ENCODE results near the gene ALOX15.

ALOX15 gene

DNA sequence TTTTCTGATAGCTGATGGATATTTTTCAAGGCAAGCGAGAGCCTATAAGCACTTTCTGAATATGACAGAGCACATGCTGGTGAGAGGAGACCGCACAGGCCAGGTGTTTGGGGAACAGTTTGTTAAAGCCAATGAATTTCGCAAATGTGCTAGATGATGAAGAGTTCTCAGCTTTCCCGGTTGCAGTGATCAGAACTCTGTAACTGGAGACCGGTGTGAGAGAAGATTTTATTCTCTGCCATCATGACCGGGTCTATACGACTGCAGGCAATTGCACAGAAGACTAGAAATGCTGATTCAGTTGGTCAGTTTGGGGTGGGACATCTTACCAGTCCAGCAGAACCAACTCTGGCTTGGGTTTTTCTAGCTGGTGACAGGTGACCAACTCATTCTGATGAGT, 31.7 kb downstream of the ALOX15 start:
- Histone ChIP-seq H3K27me3 (ENCODE audit: insufficient read depth, low read length, poor library complexity) (peaks cover 4% of the 10 kb centered on the region), H3K9ac (ENCODE audit: low read depth, low read length) (no peak overlapping the region), H3K79me2 (ENCODE audit: insufficient read depth, low read length) (no peaks in the 10 kb centered on the region), H3K9me3 (ENCODE audit: insufficient read depth, low read length, severe bottlenecking) (no peaks in the 10 kb centered on the region), H4K20me1 (ENCODE audit: insufficient read depth, low read length) (no peaks in the 10 kb centered on the region), H3K4me3 (ENCODE audit: low read depth in 1 of 2, low read length in 2 of 2) (no peak overlapping the region), H2AFZ (ENCODE audit: low read depth, low read length) (no peak overlapping the region), H3K4me2 (ENCODE audit: insufficient read depth, low read length) (no peak overlapping the region), H3K27ac (ENCODE audit: low read length) (no peak overlapping the region), H3K36me3 (ENCODE audit: insufficient read depth, low read length) (no peaks in the 10 kb centered on the region), H3K4me1 (ENCODE audit: insufficient read depth, low read length) (peaks cover 6% of the 10 kb centered on the region)
- no peak for DNase-seq
- TF ChIP-seq CTCF (IDR thresholded peaks at IDR 0.05; ENCODE audit: borderline replicate concordance, extremely low read depth, low read length, poor library complexity, severe bottlenecking) (no peak), EZH2 (IDR thresholded peaks at IDR 0.05; ENCODE audit: borderline replicate concordance, low read depth, low read length, severe bottlenecking) (no peak)
- ATAC-seq (ENCODE audit: insufficient read depth, low read depth), result no peak

GRCh38 chr17:4607773-4608187, 33.7 kb downstream of the ALOX15 start:
- ATAC-seq (ENCODE audit: insufficient read depth, low read depth), result no peak
- H4K20me1 ChIP-seq (ENCODE audit: insufficient read depth, low read length), result no peaks in the 10 kb centered on the region
- no peak for TF ChIP-seq EZH2 (IDR thresholded peaks at IDR 0.05; ENCODE audit: borderline replicate concordance, low read depth, low read length, severe bottlenecking)
- TF ChIP-seq CTCF (IDR thresholded peaks at IDR 0.05; ENCODE audit: borderline replicate concordance, extremely low read depth, low read length, poor library complexity, severe bottlenecking), result no peak
- peaks cover 6% of the 10 kb centered on the region for H3K4me1 ChIP-seq (ENCODE audit: insufficient read depth, low read length)
- H3K4me3 ChIP-seq (ENCODE audit: low read depth in 1 of 2, low read length in 2 of 2), result no peak overlapping the region
- H2AFZ ChIP-seq (ENCODE audit: low read depth, low read length), result no peak overlapping the region
- no peaks in the 10 kb centered on the region for H3K36me3 ChIP-seq (ENCODE audit: insufficient read depth, low read length)
- DNase-seq, result no peak
- H3K27ac ChIP-seq (ENCODE audit: low read length), result no peak overlapping the region
- H3K9ac ChIP-seq (ENCODE audit: low read depth, low read length), result no peak overlapping the region
- H3K27me3 ChIP-seq (ENCODE audit: insufficient read depth, low read length, poor library complexity), result peaks cover 4% of the 10 kb centered on the region
- H3K9me3 ChIP-seq (ENCODE audit: insufficient read depth, low read length, severe bottlenecking), result no peaks in the 10 kb centered on the region
- H3K4me2 ChIP-seq (ENCODE audit: insufficient read depth, low read length), result no peak overlapping the region
- H3K79me2 ChIP-seq (ENCODE audit: insufficient read depth, low read length), result no peaks in the 10 kb centered on the region

DNA sequence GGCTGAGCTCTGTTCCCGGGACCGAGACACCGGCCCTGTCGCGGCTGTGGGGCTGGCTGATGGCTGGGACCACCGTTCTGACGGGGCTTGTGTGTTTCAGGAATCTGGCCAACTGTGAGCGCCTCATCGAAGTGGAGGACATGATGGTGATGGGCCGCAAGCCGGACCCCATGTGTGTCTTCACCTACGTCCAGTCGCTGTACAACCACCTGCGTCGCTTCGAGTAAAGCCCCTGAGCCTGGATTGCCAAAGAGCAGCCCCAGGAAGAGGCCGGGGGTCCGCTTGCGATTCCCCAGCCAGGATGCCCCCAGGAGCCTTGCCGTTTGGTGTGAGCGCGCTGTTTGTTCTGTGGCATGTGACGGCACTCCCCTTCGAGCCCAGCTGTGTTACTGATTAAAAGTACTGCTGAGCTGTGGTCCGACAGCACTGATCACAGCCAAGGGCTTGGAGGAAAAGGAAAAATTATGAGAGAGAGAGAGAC, 34.2 kb downstream of the ALOX15 start:
- Histone ChIP-seq H2AFZ (ENCODE audit: low read depth, low read length) (no peak overlapping the region), H3K27ac (ENCODE audit: low read length) (no peak overlapping the region)

More for the DNA sequence above, 34.2 kb downstream of the ALOX15 start:
- no peak overlapping the region for H3K9ac ChIP-seq (ENCODE audit: low read depth, low read length)
- H3K36me3 ChIP-seq (ENCODE audit: insufficient read depth, low read length), result no peaks in the 10 kb centered on the region
- H3K9me3 ChIP-seq (ENCODE audit: insufficient read depth, low read length, severe bottlenecking), result no peaks in the 10 kb centered on the region
- H3K4me1 ChIP-seq (ENCODE audit: insufficient read depth, low read length), result peaks cover 6% of the 10 kb centered on the region
- H3K27me3 ChIP-seq (ENCODE audit: insufficient read depth, low read length, poor library complexity), result peaks cover 4% of the 10 kb centered on the region
- DNase-seq (no peak), ATAC-seq (ENCODE audit: insufficient read depth, low read depth) (no peak)
- TF ChIP-seq CTCF (IDR thresholded peaks at IDR 0.05; ENCODE audit: borderline replicate concordance, extremely low read depth, low read length, poor library complexity, severe bottlenecking) (no peak), EZH2 (IDR thresholded peaks at IDR 0.05; ENCODE audit: borderline replicate concordance, low read depth, low read length, severe bottlenecking) (no peak)
- no peak overlapping the region for H3K4me3 ChIP-seq (ENCODE audit: low read depth in 1 of 2, low read length in 2 of 2)
- no peaks in the 10 kb centered on the region for H3K79me2 ChIP-seq (ENCODE audit: insufficient read depth, low read length)
- no peaks in the 10 kb centered on the region for H4K20me1 ChIP-seq (ENCODE audit: insufficient read depth, low read length)
- no peak overlapping the region for H3K4me2 ChIP-seq (ENCODE audit: insufficient read depth, low read length)
